ENCODE measurements around the gene SLC9A9.

Gene SLC9A9

DNA sequence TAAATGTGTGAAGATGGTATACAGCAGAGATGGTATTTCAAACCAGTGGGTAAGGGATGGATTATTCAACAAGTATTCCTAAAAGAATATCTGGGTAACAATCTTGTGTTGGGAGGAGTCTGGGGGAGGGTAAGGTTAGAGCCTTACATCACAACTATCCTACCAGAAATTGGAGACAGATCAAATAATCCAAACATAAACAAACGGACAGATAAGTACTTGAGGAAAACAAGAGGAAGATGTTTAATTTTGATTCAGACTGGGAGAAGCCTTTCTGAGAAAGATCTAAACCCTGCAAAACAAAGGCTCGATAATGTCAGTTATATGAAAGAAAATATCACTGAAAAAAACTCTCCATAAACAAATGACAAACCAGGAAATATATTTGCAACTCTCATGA lies 77.9 kb downstream of the SLC9A9 start:
- H3K9me3 ChIP-seq, result no peaks in the 10 kb centered on the region
- H3K4me3 ChIP-seq, result no peak overlapping the region
- no peak for TF ChIP-seq Cebpa-rat (IDR thresholded peaks at IDR 0.05)
- peaks cover 30% of the 10 kb centered on the region for H3K4me1 ChIP-seq
- H3K36me3 ChIP-seq, result no peaks in the 10 kb centered on the region
- no peak overlapping the region for H3K27ac ChIP-seq
- H3K27me3 ChIP-seq, result no peaks in the 10 kb centered on the region
- H3K9ac ChIP-seq, result no peak overlapping the region
- peak overlapping the region; percentile 68 for H3K4me2 ChIP-seq
- H4K20me1 ChIP-seq, result no peaks in the 10 kb centered on the region

DNA sequence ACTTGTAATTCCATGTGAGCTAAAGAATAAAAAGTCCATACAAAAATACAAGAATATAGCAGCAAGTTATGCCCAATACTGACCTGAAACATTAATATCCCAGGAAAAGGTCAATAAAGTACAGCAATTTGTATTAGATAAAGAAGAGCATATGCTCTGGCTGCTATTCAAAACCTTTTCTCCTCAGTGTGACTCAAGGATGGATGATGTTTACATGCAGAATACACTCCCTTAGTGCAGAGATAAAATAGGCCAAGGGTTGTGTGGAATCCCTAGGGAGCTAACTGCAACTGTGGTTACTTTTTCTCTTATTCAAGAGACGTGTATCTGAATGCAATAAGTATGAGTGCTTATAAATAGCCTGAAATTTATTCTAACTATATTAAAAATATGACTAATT lies 78.7 kb downstream of the SLC9A9 start:
- H3K9ac ChIP-seq, result no peak overlapping the region
- peak overlapping the region; percentile 68 for H3K4me2 ChIP-seq
- H3K4me3 ChIP-seq, result no peak overlapping the region; the same call in 1 of the 2 replicates
- H4K20me1 ChIP-seq, result no peaks in the 10 kb centered on the region
- H3K36me3 ChIP-seq, result no peaks in the 10 kb centered on the region
- no peaks in the 10 kb centered on the region for H3K27me3 ChIP-seq
- H3K4me1 ChIP-seq, result peaks cover 27% of the 10 kb centered on the region
- TF ChIP-seq Cebpa-rat (IDR thresholded peaks at IDR 0.05), result no peak
- peak overlapping the region; percentile 27; the same call in 1 of the 2 replicates for H3K27ac ChIP-seq
- H3K9me3 ChIP-seq, result no peaks in the 10 kb centered on the region

DNA sequence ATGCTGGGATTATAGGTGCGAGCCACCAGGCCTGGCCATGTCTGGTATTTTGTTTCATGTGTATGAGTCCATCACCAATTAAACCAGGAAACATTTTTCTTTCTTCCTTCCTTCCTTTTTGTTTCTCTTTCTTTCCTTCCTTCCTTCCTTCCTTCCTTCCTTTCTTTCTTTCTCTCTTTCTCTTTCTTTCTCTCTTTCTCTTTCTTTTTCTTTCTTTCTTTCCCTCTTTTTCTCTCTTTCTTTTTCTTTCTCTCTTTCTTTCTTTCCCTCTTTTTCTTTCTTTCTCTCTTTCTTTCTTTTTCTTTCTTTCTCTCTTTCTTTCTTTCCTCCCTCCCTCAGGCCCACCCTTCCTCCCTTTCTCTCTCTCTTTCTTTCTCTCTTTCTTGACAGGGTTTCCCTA lies 83.4 kb downstream of the SLC9A9 start:
- Histone ChIP-seq H3K9ac (no peak overlapping the region), H3K27me3 (no peaks in the 10 kb centered on the region), H3K4me2 (no peak overlapping the region), H3K9me3 (no peaks in the 10 kb centered on the region), H4K20me1 (no peaks in the 10 kb centered on the region), H3K36me3 (no peaks in the 10 kb centered on the region), H3K27ac (no peak overlapping the region), H3K4me1 (peaks cover 15% of the 10 kb centered on the region), H3K4me3 (no peak overlapping the region)
- TF ChIP-seq Cebpa-rat (IDR thresholded peaks at IDR 0.05), result no peak

DNA sequence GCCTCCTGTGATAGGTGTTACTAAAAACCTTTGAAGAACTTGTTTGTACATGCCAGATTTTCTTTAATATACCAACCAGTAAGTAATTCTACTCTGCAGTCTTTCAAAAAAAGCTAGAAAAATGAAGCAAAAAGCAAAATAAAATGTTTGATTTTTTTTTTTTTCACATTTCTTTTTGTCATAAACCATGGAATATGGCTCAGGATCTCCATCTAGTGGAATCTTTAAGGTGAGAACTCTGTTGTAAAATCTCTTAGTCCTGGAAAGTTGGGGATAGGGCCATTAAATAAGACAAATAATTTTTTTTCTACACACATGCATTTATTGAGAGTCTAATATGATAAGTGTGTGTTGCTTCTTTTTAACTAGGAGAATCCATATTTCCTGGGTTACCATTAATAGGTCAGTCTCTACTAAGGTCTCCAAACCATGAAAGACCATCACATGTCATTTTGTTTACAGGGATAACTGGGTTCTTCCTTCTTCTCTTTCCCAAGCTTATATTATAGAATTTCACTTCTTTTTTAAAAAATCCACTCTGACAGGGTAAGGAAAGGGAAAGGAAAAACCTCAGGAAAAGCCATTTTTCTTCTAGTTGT lies 84.6 kb downstream of the SLC9A9 start:
- Histone ChIP-seq H3K4me1 (peaks cover 4% of the 10 kb centered on the region), H3K27ac (no peak overlapping the region), H4K20me1 (no peaks in the 10 kb centered on the region), H3K4me3 (no peak overlapping the region), H3K9ac (no peak overlapping the region), H3K36me3 (no peaks in the 10 kb centered on the region), H3K4me2 (no peak overlapping the region), H3K27me3 (no peaks in the 10 kb centered on the region), H3K9me3 (no peaks in the 10 kb centered on the region)
- TF ChIP-seq Cebpa-rat (IDR thresholded peaks at IDR 0.05), result no peak

DNA sequence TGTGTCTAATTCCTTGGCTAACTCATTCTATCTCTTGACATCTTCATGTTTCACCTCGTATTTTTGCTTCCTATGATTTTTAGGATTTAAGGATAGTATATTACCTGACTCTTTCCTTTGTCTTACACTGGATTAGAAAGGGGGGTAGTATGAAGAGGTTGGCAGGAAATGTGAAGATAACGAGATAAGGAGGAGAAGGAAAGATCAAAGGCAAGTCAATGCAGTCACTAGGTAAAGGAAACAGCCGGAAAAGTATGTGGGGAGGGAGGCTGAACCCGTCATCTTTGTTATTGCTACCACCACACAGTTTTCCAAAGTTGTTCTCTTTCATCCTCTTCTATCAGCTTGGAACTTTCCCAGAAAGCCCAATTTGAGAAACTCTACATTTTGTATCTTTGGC lies 90.6 kb downstream of the SLC9A9 start:
- Histone ChIP-seq H3K9ac (no peak overlapping the region), H3K4me2 (no peak overlapping the region), H3K4me1 (no peaks in the 10 kb centered on the region), H4K20me1 (no peaks in the 10 kb centered on the region), H3K27ac (no peak overlapping the region), H3K4me3 (no peak overlapping the region), H3K36me3 (no peaks in the 10 kb centered on the region), H3K9me3 (no peaks in the 10 kb centered on the region), H3K27me3 (no peaks in the 10 kb centered on the region)
- TF ChIP-seq Cebpa-rat (IDR thresholded peaks at IDR 0.05), result no peak

DNA sequence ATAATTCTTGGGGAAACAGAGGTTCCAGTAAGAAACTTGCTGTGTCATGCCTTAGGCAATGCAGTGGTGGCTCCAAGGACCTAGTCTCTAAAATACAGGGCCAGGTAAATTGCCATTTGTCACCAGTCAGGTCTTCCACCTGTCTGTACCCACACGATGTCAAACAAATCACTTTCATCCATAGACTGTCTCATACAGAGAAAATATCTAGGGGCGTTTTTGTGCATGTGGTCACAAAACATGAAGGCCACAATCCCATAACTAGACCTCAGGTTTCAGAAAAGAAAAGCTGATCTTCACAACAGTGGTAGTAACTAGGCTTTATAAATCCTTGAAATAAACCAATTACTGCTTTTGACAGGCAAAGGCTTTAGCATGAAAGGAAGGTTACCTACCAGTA lies 92.3 kb downstream of the SLC9A9 start:
- TF ChIP-seq Cebpa-rat (IDR thresholded peaks at IDR 0.05), result no peak
- no peak overlapping the region for H3K4me3 ChIP-seq
- no peaks in the 10 kb centered on the region for H3K36me3 ChIP-seq
- H3K9ac ChIP-seq, result no peak overlapping the region
- no peaks in the 10 kb centered on the region for H4K20me1 ChIP-seq
- H3K4me2 ChIP-seq, result no peak overlapping the region
- peaks cover 9% of the 10 kb centered on the region; the same call in 1 of the 2 replicates for H3K4me1 ChIP-seq
- no peak overlapping the region for H3K27ac ChIP-seq
- no peaks in the 10 kb centered on the region for H3K9me3 ChIP-seq
- H3K27me3 ChIP-seq, result no peaks in the 10 kb centered on the region

DNA sequence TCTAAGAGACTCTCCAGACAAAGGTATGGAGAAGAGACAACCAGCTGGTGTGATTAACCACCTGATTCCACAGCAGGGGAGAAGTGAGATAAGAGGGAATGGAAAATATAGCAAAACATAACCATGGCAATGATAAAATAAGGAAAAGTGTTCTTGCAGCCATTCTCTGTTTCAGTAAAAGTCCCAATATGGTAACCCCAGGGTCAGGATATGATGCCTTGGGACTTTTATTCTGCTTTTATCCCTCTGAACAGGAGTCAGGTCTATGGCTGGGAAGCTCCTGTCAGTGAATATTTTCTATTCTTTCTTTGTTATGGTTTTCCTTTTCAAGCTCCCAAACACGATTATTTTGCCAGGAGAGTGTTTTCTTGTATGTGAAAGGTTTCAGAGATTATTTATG lies 94.2 kb downstream of the SLC9A9 start:
- Histone ChIP-seq H3K9ac (no peak overlapping the region), H3K36me3 (no peaks in the 10 kb centered on the region), H3K27me3 (no peaks in the 10 kb centered on the region), H4K20me1 (no peaks in the 10 kb centered on the region), H3K9me3 (no peaks in the 10 kb centered on the region), H3K4me1 (peaks cover 9% of the 10 kb centered on the region; the same call in 1 of the 2 replicates), H3K4me3 (no peak overlapping the region), H3K4me2 (no peak overlapping the region), H3K27ac (no peak overlapping the region)
- no peak for TF ChIP-seq Cebpa-rat (IDR thresholded peaks at IDR 0.05)

DNA sequence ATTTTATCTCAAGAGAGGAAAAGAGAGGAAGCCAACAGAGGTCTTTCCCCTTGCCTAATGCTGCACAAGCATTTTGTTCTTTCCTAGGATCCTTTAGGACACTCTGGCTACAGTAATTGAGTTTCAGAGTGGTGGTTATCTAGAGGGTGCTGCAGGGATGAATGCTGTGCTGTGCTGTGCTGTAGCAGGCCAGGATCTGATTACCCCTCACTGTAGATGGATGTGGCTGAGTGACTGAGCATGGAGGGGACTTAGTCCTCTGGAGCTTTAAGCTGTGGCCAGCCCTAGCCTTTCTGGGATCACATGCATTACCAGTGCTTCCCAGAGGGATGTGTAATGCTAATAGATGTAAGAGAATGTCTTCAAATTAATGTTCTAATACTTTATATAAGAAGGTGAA lies 94.8 kb downstream of the SLC9A9 start:
- Histone ChIP-seq H3K36me3 (no peaks in the 10 kb centered on the region), H3K27me3 (no peaks in the 10 kb centered on the region), H3K4me3 (no peak overlapping the region), H3K4me2 (no peak overlapping the region), H4K20me1 (no peaks in the 10 kb centered on the region), H3K9me3 (no peaks in the 10 kb centered on the region), H3K4me1 (peaks cover 9% of the 10 kb centered on the region; the same call in 1 of the 2 replicates), H3K9ac (no peak overlapping the region), H3K27ac (no peak overlapping the region)
- no peak for TF ChIP-seq Cebpa-rat (IDR thresholded peaks at IDR 0.05)

DNA sequence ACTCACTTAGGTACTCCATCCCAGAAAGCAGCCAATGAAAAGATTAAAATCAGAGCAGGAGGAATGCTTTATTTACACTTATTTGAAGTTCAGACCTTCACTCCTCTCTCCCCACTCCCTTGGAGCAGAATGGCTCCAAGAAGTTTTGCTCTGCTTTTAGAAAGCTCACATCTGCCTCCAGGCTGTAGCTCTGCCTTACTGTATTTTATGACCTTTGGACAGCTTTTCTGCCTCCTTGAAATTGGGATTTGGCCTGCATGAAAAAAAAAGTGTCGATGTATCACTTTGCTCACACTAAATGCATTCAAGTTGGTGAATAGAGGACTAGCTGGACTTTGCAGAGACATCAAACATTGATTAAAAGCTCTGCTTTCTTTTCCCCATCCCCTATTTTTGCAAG lies 95.3 kb downstream of the SLC9A9 start:
- Histone ChIP-seq H3K4me2 (no peak overlapping the region), H3K4me1 (peaks cover 9% of the 10 kb centered on the region; the same call in 1 of the 2 replicates), H3K27ac (no peak overlapping the region), H3K9me3 (no peaks in the 10 kb centered on the region), H4K20me1 (no peaks in the 10 kb centered on the region), H3K9ac (no peak overlapping the region), H3K4me3 (no peak overlapping the region), H3K36me3 (no peaks in the 10 kb centered on the region), H3K27me3 (no peaks in the 10 kb centered on the region)
- TF ChIP-seq Cebpa-rat (IDR thresholded peaks at IDR 0.05), result no peak

DNA sequence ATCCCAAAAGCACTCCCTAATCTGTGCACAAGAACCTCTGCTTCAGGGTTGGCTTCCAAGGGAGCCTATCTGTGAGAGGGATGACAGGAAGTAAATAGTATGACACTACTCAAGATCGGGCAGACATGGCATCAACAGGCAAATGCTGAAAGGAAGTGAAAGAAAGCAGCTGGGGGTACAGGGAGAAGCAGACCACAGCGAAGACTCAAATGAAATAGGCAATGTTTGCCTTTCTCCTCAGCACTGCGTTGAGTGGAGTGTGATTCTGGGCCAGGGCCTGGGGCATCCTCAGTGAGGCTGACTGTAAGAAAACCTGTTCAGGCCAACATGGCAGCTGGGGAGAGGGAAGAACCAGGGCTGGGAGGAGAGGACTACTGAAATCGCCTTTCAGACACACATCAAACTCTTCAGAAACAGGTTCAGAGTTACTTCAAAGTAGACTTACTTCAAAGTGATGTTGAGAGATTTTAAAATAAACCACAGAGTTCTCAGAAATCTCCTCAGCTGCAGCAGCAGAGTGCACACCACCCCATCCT lies 96.6 kb downstream of the SLC9A9 start:
- H3K4me2 ChIP-seq, result peak overlapping the region; percentile 12; the same call in 1 of the 2 replicates

More for the DNA sequence above, 96.6 kb downstream of the SLC9A9 start:
- H3K27ac ChIP-seq, result no peak overlapping the region
- H3K9ac ChIP-seq, result no peak overlapping the region
- H3K9me3 ChIP-seq, result no peaks in the 10 kb centered on the region
- no peak overlapping the region for H3K4me3 ChIP-seq
- H3K4me1 ChIP-seq, result peaks cover 9% of the 10 kb centered on the region; the same call in 1 of the 2 replicates
- H3K36me3 ChIP-seq, result no peaks in the 10 kb centered on the region
- H4K20me1 ChIP-seq, result no peaks in the 10 kb centered on the region
- H3K27me3 ChIP-seq, result no peaks in the 10 kb centered on the region
- TF ChIP-seq Cebpa-rat (IDR thresholded peaks at IDR 0.05), result no peak
